K562 (cell line): ENCODE results near the gene PIK3CD. TPM values are rescaled to one million over a fixed set of nuclear protein-coding genes. Genes with fewer than 3 reads are reported as not detected.

ENCODE experiments used
- ATF3 ChIP-seq, 2 experiments: fragments of 450-650 bp in 1 of 2; sonication (generic) in 1 of 2; formaldehyde crosslinking in 1 of 2; IDR thresholded peaks in 1 of 2; conservative IDR thresholded peaks in 1 of 2; 2 replicates each; pipeline versions ENCODE4 v1.6.1 to v1.8.1; 2016 to 2023; ENCODE audit warnings: mild to moderate bottlenecking in 2 of 2, moderate library complexity in 2 of 2, inconsistent platforms in 1 of 2, missing genetic modification reagents in 1 of 2
- HIVEP1 ChIP-seq: fragments of 250-450 bp; sonication (Bioruptor Pico); IDR thresholded peaks from 2 replicates; pipeline ENCODE4 v1.4.0; 2020; ENCODE audit warnings: mild to moderate bottlenecking
- ID3 ChIP-seq, 2 experiments: fragments of 250-450 bp in 1 of 2; fragments of 450-650 bp in 1 of 2; sonication (Bioruptor Pico) in 1 of 2; IDR thresholded peaks; 2 replicates each; pipeline versions ENCODE4 v1.6.1 to v1.8.0; 2016 to 2021; ENCODE audit warnings: mild to moderate bottlenecking in 2 of 2, moderate library complexity in 2 of 2, missing compliant biosample characterization in 1 of 2, missing genetic modification characterization in 1 of 2
- KDM2B ChIP-seq: fragments of 250-450 bp; sonication (Bioruptor Pico); IDR thresholded peaks from 2 replicates; pipeline ENCODE4 v1.8.0; 2021; ENCODE audit warnings: mild to moderate bottlenecking, moderate library complexity
- KLF1 ChIP-seq: fragments of 450-650 bp; IDR thresholded peaks from 2 replicates; pipeline ENCODE4 v1.6.1; 2016; ENCODE audit warnings: missing genetic modification characterization, missing compliant biosample characterization
- NFE2L1 ChIP-seq: fragments of 450-650 bp; IDR thresholded peaks from 2 replicates; pipeline ENCODE4 v1.6.1; 2016; ENCODE audit warnings: missing genetic modification characterization, low read depth, mild to moderate bottlenecking, missing compliant biosample characterization, moderate library complexity, borderline replicate concordance
- THRB ChIP-seq: fragments of 450-650 bp; formaldehyde crosslinking; conservative IDR thresholded peaks from 2 replicates; pipeline ENCODE4 v1.4.0; 2022; ENCODE audit warnings: mild to moderate bottlenecking, missing genetic modification characterization
- TOE1 ChIP-seq, 2 experiments: fragments of 450-650 bp in 1 of 2; sonication (generic) in 1 of 2; formaldehyde crosslinking in 1 of 2; IDR thresholded peaks; 2 replicates each; pipeline versions ENCODE4 v1.7.1 to v1.8.0; 2016 to 2022; ENCODE audit warnings: borderline replicate concordance in 2 of 2, mild to moderate bottlenecking in 2 of 2, antibody characterized with exemption in 1 of 2, inconsistent platforms in 1 of 2, low read depth in 1 of 2, missing genetic modification reagents in 1 of 2, moderate library complexity in 1 of 2
- ZNF24 ChIP-seq: fragments of 450-650 bp; IDR thresholded peaks from 2 replicates; pipeline ENCODE4 v1.6.1; 2016
- ZNF561 ChIP-seq: fragments of 450-650 bp; formaldehyde crosslinking; conservative IDR thresholded peaks from 2 replicates; pipeline ENCODE4 v1.4.0; 2020; ENCODE audit warnings: mild to moderate bottlenecking, moderate library complexity
- polyA plus RNA-seq, 8 experiments: library from polyadenylated mRNA; depleted of rRNA in 4 of 8; stranded (reverse) in 5 of 8; unstranded in 3 of 8; fragments of >200 nt; fragmentation: Nextera tagmentation in 2 of 8; fragmentation: Illumina TruSeq in 1 of 8; extraction: Ambion mirVana in 2 of 8; extraction: Trizol in 1 of 8; gene quantifications; 2 replicates each; pipeline versions ENCODE4 v1.2.1 to v1.2.3, GENCODE V29; 2011 to 2014; ENCODE audit warnings: inconsistent platforms in 1 of 8, missing spikeins in 1 of 8
- total RNA-seq, 7 experiments: library from RNA; depleted of rRNA in 6 of 7; stranded (reverse); fragments of >200 nt in 6 of 7; fragmentation: Illumina TruSeq in 2 of 7; extraction: Trizol in 2 of 7; gene quantifications; 2 replicates each; pipeline versions ENCODE4 v1.2.1 to v1.2.3, GENCODE V29; 2011 to 2021; ENCODE audit warnings: low replicate concordance in 1 of 7
- TF ChIP-seq, protein P1 (sequence below): sonication (generic); formaldehyde crosslinking; IDR thresholded peaks from 2 replicates; pipeline ENCODE4 v1.8.1; 2023; ENCODE audit warnings: missing genetic modification reagents, mild to moderate bottlenecking, borderline replicate concordance
- TF ChIP-seq, protein P2 (sequence below), 3 experiments: fragments of 200-800 bp in 1 of 3; fragments of 250-450 bp in 1 of 3; fragments of 450-650 bp in 1 of 3; sonication (Bioruptor Pico) in 1 of 3; sonication (Bioruptor generic) in 1 of 3; formaldehyde crosslinking in 1 of 3; IDR thresholded peaks; 2 replicates each; pipeline versions ENCODE4 v1.6.1 to v1.8.0; 2016 to 2022; ENCODE audit warnings: mild to moderate bottlenecking in 2 of 3, missing genetic modification characterization in 2 of 3, missing compliant biosample characterization in 1 of 3, moderate library complexity in 1 of 3

The PIK3CD gene
- total and polyA plus RNA-seq, 9 of the 15 experiments (the other 6 are each of a cell fraction or from before 2014, with no cell fraction given): 1.8 to 20.8 (median 7.2) TPM

GRCh38 chr1:9687120-9687873, 35.8 kb downstream of the PIK3CD start (continued):
- no peak for TF ChIP-seq ID3 (CRISPR knock-in tag; IDR thresholded peaks at IDR 0.05)
- peak; percentile 60; the same call in 1 of the 2 replicates for TF ChIP-seq ID3 (tag; IDR thresholded peaks at IDR 0.05)
- 0 out of 2 replicates have a peak, but pooled peaks have one; percentile 16 for TF ChIP-seq THRB (CRISPR knock-in tag)
- no peak for TF ChIP-seq ZNF561
- TF ChIP-seq, protein P1, sequence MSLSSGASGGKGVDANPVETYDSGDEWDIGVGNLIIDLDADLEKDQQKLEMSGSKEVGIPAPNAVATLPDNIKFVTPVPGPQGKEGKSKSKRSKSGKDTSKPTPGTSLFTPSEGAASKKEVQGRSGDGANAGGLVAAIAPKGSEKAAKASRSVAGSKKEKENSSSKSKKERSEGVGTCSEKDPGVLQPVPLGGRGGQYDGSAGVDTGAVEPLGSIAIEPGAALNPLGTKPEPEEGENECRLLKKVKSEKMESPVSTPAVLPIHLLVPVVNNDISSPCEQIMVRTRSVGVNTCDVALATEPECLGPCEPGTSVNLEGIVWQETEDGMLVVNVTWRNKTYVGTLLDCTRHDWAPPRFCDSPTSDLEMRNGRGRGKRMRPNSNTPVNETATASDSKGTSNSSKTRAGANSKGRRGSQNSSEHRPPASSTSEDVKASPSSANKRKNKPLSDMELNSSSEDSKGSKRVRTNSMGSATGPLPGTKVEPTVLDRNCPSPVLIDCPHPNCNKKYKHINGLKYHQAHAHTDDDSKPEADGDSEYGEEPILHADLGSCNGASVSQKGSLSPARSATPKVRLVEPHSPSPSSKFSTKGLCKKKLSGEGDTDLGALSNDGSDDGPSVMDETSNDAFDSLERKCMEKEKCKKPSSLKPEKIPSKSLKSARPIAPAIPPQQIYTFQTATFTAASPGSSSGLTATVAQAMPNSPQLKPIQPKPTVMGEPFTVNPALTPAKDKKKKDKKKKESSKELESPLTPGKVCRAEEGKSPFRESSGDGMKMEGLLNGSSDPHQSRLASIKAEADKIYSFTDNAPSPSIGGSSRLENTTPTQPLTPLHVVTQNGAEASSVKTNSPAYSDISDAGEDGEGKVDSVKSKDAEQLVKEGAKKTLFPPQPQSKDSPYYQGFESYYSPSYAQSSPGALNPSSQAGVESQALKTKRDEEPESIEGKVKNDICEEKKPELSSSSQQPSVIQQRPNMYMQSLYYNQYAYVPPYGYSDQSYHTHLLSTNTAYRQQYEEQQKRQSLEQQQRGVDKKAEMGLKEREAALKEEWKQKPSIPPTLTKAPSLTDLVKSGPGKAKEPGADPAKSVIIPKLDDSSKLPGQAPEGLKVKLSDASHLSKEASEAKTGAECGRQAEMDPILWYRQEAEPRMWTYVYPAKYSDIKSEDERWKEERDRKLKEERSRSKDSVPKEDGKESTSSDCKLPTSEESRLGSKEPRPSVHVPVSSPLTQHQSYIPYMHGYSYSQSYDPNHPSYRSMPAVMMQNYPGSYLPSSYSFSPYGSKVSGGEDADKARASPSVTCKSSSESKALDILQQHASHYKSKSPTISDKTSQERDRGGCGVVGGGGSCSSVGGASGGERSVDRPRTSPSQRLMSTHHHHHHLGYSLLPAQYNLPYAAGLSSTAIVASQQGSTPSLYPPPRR (CRISPR knock-in tag): 0 out of 2 replicates have a peak, but pooled peaks have one; percentile 53
- TF ChIP-seq KDM2B (CRISPR knock-in tag): 0 out of 2 replicates have a peak, but pooled peaks have one; percentile 19
- TF ChIP-seq, protein P2, sequence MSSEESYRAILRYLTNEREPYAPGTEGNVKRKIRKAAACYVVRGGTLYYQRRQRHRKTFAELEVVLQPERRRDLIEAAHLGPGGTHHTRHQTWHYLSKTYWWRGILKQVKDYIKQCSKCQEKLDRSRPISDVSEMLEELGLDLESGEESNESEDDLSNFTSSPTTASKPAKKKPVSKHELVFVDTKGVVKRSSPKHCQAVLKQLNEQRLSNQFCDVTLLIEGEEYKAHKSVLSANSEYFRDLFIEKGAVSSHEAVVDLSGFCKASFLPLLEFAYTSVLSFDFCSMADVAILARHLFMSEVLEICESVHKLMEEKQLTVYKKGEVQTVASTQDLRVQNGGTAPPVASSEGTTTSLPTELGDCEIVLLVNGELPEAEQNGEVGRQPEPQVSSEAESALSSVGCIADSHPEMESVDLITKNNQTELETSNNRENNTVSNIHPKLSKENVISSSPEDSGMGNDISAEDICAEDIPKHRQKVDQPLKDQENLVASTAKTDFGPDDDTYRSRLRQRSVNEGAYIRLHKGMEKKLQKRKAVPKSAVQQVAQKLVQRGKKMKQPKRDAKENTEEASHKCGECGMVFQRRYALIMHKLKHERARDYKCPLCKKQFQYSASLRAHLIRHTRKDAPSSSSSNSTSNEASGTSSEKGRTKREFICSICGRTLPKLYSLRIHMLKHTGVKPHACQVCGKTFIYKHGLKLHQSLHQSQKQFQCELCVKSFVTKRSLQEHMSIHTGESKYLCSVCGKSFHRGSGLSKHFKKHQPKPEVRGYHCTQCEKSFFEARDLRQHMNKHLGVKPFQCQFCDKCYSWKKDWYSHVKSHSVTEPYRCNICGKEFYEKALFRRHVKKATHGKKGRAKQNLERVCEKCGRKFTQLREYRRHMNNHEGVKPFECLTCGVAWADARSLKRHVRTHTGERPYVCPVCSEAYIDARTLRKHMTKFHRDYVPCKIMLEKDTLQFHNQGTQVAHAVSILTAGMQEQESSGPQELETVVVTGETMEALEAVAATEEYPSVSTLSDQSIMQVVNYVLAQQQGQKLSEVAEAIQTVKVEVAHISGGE (CRISPR knock-in tag; IDR thresholded peaks at IDR 0.05): peak in 2 of 3 experiments; percentile 71 to 95; a peak in 3 of 6 replicates
- TF ChIP-seq ZNF24: no peak
- TF ChIP-seq NFE2L1 (tag): no peak
- TF ChIP-seq HIVEP1 (CRISPR knock-in tag): 0 out of 2 replicates have a peak, but pooled peaks have one; percentile 23
- TF ChIP-seq KLF1: peak; percentile 46; the same call in 1 of the 2 replicates
- TF ChIP-seq ATF3 (IDR thresholded peaks at IDR 0.05): peak; percentile 82
- no peak for TF ChIP-seq ATF3 (CRISPR knock-in tag; conservative IDR thresholded peaks at IDR 0.05)
- no peak for TF ChIP-seq TOE1 (IDR thresholded peaks at IDR 0.05; ENCODE audit: borderline replicate concordance)
- no peak for TF ChIP-seq TOE1 (CRISPR knock-in tag; IDR thresholded peaks at IDR 0.05; ENCODE audit: borderline replicate concordance, low read depth)
